ENCODE results near the gene CLIC6.

CLIC6 gene

GRCh38 chr21:34705011-34705410, 36.2 kb downstream of the CLIC6 start:
- no peak overlapping the region for H2BK5ac ChIP-seq (ENCODE audit: low read depth, low read length, poor library complexity)
- H3K4me3 ChIP-seq (ENCODE audit: low read depth, low read length), result no peak overlapping the region
- H3K18ac ChIP-seq (ENCODE audit: low read length), result no peak overlapping the region
- no peak overlapping the region for H3K23ac ChIP-seq (ENCODE audit: low read length)
- H4K12ac ChIP-seq (ENCODE audit: low read depth, low read length), result no peak overlapping the region
- no peaks in the 10 kb centered on the region for H3K79me2 ChIP-seq (ENCODE audit: control insufficient read depth, insufficient read depth, low read length, poor library complexity)
- WGBS (ENCODE audit: extremely low coverage, insufficient coverage, insufficient read length), result no CpG with 5 or more reads among the region's 9 CpGs
- no peak overlapping the region for H4K8ac ChIP-seq (ENCODE audit: low read depth, low read length)
- no peaks in the 10 kb centered on the region for H3K79me1 ChIP-seq (ENCODE audit: low read length)
- H3K36me3 ChIP-seq (ENCODE audit: control insufficient read depth in 1 of 2, insufficient read depth in 2 of 2, low read length in 2 of 2), result no peaks in the 10 kb centered on the region
- no peak for DNase-seq
- no peak overlapping the region for H2AFZ ChIP-seq (ENCODE audit: insufficient read depth, low read length, poor library complexity)
- H3K9me3 ChIP-seq (ENCODE audit: insufficient read depth, low read depth, low read length), result peaks cover 2% of the 10 kb centered on the region
- H3K4me2 ChIP-seq (ENCODE audit: low read length), result no peak overlapping the region
- no peak overlapping the region for H2BK120ac ChIP-seq (ENCODE audit: insufficient read depth, low read length, poor library complexity)
- H3K4me1 ChIP-seq (ENCODE audit: control insufficient read depth in 1 of 2, insufficient read depth in 2 of 2, low read length in 2 of 2), result peaks cover 3 to 6% of the 10 kb centered on the region in 2 experiments
- H2AK5ac ChIP-seq (ENCODE audit: low read length), result no peak overlapping the region
- H3K27me3 ChIP-seq (ENCODE audit: insufficient read depth, low read length), result no peaks in the 10 kb centered on the region
- H2BK12ac ChIP-seq (ENCODE audit: low read length), result no peak overlapping the region
- H3K4ac ChIP-seq (ENCODE audit: low read depth, low read length), result no peak overlapping the region
- no peak overlapping the region for H3K9ac ChIP-seq (ENCODE audit: low read length)
- H4K91ac ChIP-seq (ENCODE audit: low read depth, low read length), result no peak overlapping the region
- H3K14ac ChIP-seq (ENCODE audit: low read length), result no peak overlapping the region
- no peak overlapping the region for H3K27ac ChIP-seq (ENCODE audit: low read depth, low read length)

GRCh38 chr21:34706337-34706736, 37.5 kb downstream of the CLIC6 start:
- no peak overlapping the region for H3K14ac ChIP-seq (ENCODE audit: low read length)
- DNase-seq, result no peak
- H2BK120ac ChIP-seq (ENCODE audit: insufficient read depth, low read length, poor library complexity), result no peak overlapping the region
- H2BK5ac ChIP-seq (ENCODE audit: low read depth, low read length, poor library complexity), result no peak overlapping the region
- H4K8ac ChIP-seq (ENCODE audit: low read depth, low read length), result no peak overlapping the region
- H3K36me3 ChIP-seq (ENCODE audit: control insufficient read depth in 1 of 2, insufficient read depth in 2 of 2, low read length in 2 of 2), result no peaks in the 10 kb centered on the region
- H3K23ac ChIP-seq (ENCODE audit: low read length), result no peak overlapping the region
- no peak overlapping the region for H2AK5ac ChIP-seq (ENCODE audit: low read length)
- H4K91ac ChIP-seq (ENCODE audit: low read depth, low read length), result no peak overlapping the region
- no peak overlapping the region for H4K12ac ChIP-seq (ENCODE audit: low read depth, low read length)
- H2AFZ ChIP-seq (ENCODE audit: insufficient read depth, low read length, poor library complexity), result no peak overlapping the region
- no peak overlapping the region for H2BK12ac ChIP-seq (ENCODE audit: low read length)
- H3K79me2 ChIP-seq (ENCODE audit: control insufficient read depth, insufficient read depth, low read length, poor library complexity), result no peaks in the 10 kb centered on the region
- H3K4ac ChIP-seq (ENCODE audit: low read depth, low read length), result no peak overlapping the region
- WGBS (ENCODE audit: extremely low coverage, insufficient coverage, insufficient read length), result no CpG with 5 or more reads among the region's 4 CpGs
- peaks cover 3 to 6% of the 10 kb centered on the region in 2 experiments for H3K4me1 ChIP-seq (ENCODE audit: control insufficient read depth in 1 of 2, insufficient read depth in 2 of 2, low read length in 2 of 2)
- H3K79me1 ChIP-seq (ENCODE audit: low read length), result no peaks in the 10 kb centered on the region
- no peak overlapping the region for H3K4me3 ChIP-seq (ENCODE audit: low read depth, low read length)
- H3K18ac ChIP-seq (ENCODE audit: low read length), result no peak overlapping the region
- H3K27me3 ChIP-seq (ENCODE audit: insufficient read depth, low read length), result no peaks in the 10 kb centered on the region
- H3K9ac ChIP-seq (ENCODE audit: low read length), result no peak overlapping the region
- H3K9me3 ChIP-seq (ENCODE audit: insufficient read depth, low read depth, low read length), result peaks cover 2% of the 10 kb centered on the region
- H3K27ac ChIP-seq (ENCODE audit: low read depth, low read length), result no peak overlapping the region
- no peak overlapping the region for H3K4me2 ChIP-seq (ENCODE audit: low read length)

- Histone ChIP-seq H3K27ac (ENCODE audit: low read depth, low read length) (no peak overlapping the region), H4K91ac (ENCODE audit: low read depth, low read length) (no peak overlapping the region)
- WGBS (ENCODE audit: extremely low coverage, insufficient coverage, insufficient read length), result no CpG with 5 or more reads among the region's 8 CpGs
Measured at GRCh38 chr21:34707876-34708325, 39.1 kb downstream of the CLIC6 start.

GRCh38 chr21:34713621-34714020, 44.8 kb downstream of the CLIC6 start:
- Histone ChIP-seq H3K18ac (ENCODE audit: low read length) (no peak overlapping the region), H3K14ac (ENCODE audit: low read length) (no peak overlapping the region), H2BK5ac (ENCODE audit: low read depth, low read length, poor library complexity) (no peak overlapping the region), H3K27me3 (ENCODE audit: insufficient read depth, low read length) (no peaks in the 10 kb centered on the region), H4K91ac (ENCODE audit: low read depth, low read length) (no peak overlapping the region), H2AFZ (ENCODE audit: insufficient read depth, low read length, poor library complexity) (no peak overlapping the region), H3K79me2 (ENCODE audit: control insufficient read depth, insufficient read depth, low read length, poor library complexity) (no peaks in the 10 kb centered on the region), H2BK120ac (ENCODE audit: insufficient read depth, low read length, poor library complexity) (no peak overlapping the region), H3K4me1 (ENCODE audit: control insufficient read depth in 1 of 2, insufficient read depth in 2 of 2, low read length in 2 of 2) (peaks cover 0 to 4% of the 10 kb centered on the region in 2 experiments), H3K4me2 (ENCODE audit: low read length) (no peak overlapping the region), H3K23ac (ENCODE audit: low read length) (no peak overlapping the region), H3K9me3 (ENCODE audit: insufficient read depth, low read depth, low read length) (no peaks in the 10 kb centered on the region), H3K36me3 (ENCODE audit: control insufficient read depth in 1 of 2, insufficient read depth in 2 of 2, low read length in 2 of 2) (no peaks in the 10 kb centered on the region), H4K12ac (ENCODE audit: low read depth, low read length) (no peak overlapping the region), H3K27ac (ENCODE audit: low read depth, low read length) (no peak overlapping the region), H3K9ac (ENCODE audit: low read length) (no peak overlapping the region), H3K79me1 (ENCODE audit: low read length) (no peaks in the 10 kb centered on the region), H4K8ac (ENCODE audit: low read depth, low read length) (no peak overlapping the region), H2AK5ac (ENCODE audit: low read length) (no peak overlapping the region), H2BK12ac (ENCODE audit: low read length) (no peak overlapping the region), H3K4ac (ENCODE audit: low read depth, low read length) (no peak overlapping the region), H3K4me3 (ENCODE audit: low read depth, low read length) (no peak overlapping the region)
- no peak for DNase-seq
- no CpG with 5 or more reads among the region's 1 CpG for WGBS (ENCODE audit: extremely low coverage, insufficient coverage, insufficient read length)

More at GRCh38 chr21:34707876-34708325, 39.1 kb downstream of the CLIC6 start:
- no peak for DNase-seq
- Histone ChIP-seq H4K8ac (ENCODE audit: low read depth, low read length) (no peak overlapping the region), H3K4me3 (ENCODE audit: low read depth, low read length) (no peak overlapping the region), H2AFZ (ENCODE audit: insufficient read depth, low read length, poor library complexity) (no peak overlapping the region), H3K27me3 (ENCODE audit: insufficient read depth, low read length) (no peaks in the 10 kb centered on the region), H3K9me3 (ENCODE audit: insufficient read depth, low read depth, low read length) (peaks cover 2% of the 10 kb centered on the region), H3K4me2 (ENCODE audit: low read length) (no peak overlapping the region), H3K36me3 (ENCODE audit: control insufficient read depth in 1 of 2, insufficient read depth in 2 of 2, low read length in 2 of 2) (no peaks in the 10 kb centered on the region), H3K4ac (ENCODE audit: low read depth, low read length) (no peak overlapping the region), H3K9ac (ENCODE audit: low read length) (no peak overlapping the region), H3K4me1 (ENCODE audit: control insufficient read depth in 1 of 2, insufficient read depth in 2 of 2, low read length in 2 of 2) (no peaks in the 10 kb centered on the region), H2BK5ac (ENCODE audit: low read depth, low read length, poor library complexity) (no peak overlapping the region), H3K14ac (ENCODE audit: low read length) (no peak overlapping the region), H2BK120ac (ENCODE audit: insufficient read depth, low read length, poor library complexity) (no peak overlapping the region), H2BK12ac (ENCODE audit: low read length) (no peak overlapping the region), H2AK5ac (ENCODE audit: low read length) (no peak overlapping the region), H4K12ac (ENCODE audit: low read depth, low read length) (no peak overlapping the region), H3K18ac (ENCODE audit: low read length) (no peak overlapping the region), H3K23ac (ENCODE audit: low read length) (no peak overlapping the region), H3K79me2 (ENCODE audit: control insufficient read depth, insufficient read depth, low read length, poor library complexity) (no peaks in the 10 kb centered on the region), H3K79me1 (ENCODE audit: low read length) (no peaks in the 10 kb centered on the region)

Measured in trophoblast cell (in vitro differentiated cells and primary cell).